NT2/D1 (cell line): ENCODE data around the gene MAML2.
"Not testable (repeated sequence)": the region's sequence is repeated elsewhere in the genome, so short reads cannot be mapped to it uniquely, and the experiment has no call there.

Experiments
- SUZ12 ChIP-seq: IDR thresholded peaks from 2 replicates; pipeline ENCODE4 v1.6.1; 2011; ENCODE audit not compliant: insufficient read length, insufficient read depth; ENCODE audit errors: extremely low read depth
- YY1 ChIP-seq: IDR thresholded peaks from 2 replicates; pipeline ENCODE4 v1.6.1; 2011; ENCODE audit not compliant: insufficient read length, insufficient read depth
- ZNF274 ChIP-seq: IDR thresholded peaks from 2 replicates; pipeline ENCODE4 v1.6.1; 2011; ENCODE audit warnings: mild to moderate bottlenecking, low read depth, low read length

GRCh38 chr11:96268527-96268926 is 74.5 kb downstream of the MAML2 start:
- TF ChIP-seq YY1, SUZ12, ZNF274: not testable (repeated sequence)
